Astrocyte (in vitro differentiated cells and primary cell): ENCODE measurements around the gene TPGS1. TPM values are rescaled to one million over a fixed set of nuclear protein-coding genes. Genes with fewer than 3 reads are reported as not detected.

Experiments used
- DNase-seq: peaks from one replicate; pipeline ENCODE4 v3.0.0-alpha.2; 2010; ENCODE audit warnings: low read depth
- FAIRE-seq: peaks from 2 replicates; lab custom pipeline; 2011; peaks lifted over from hg19 to GRCh38; lab: Jason Lieb, UNC
- H2AFZ ChIP-seq: 2 replicates; pipeline ENCODE4 v1.6.0; 2012; ENCODE audit warnings: low read depth, low read length, inconsistent platforms
- H3K27ac ChIP-seq: 2 replicates; pipeline ENCODE4 v1.5.1; 2011; ENCODE audit warnings: low read depth, low read length, inconsistent platforms
- H3K27me3 ChIP-seq: 2 replicates; pipeline ENCODE4 v1.6.0; 2011; ENCODE audit warnings: low read length, inconsistent platforms; ENCODE audit not compliant: insufficient read depth
- H3K36me3 ChIP-seq: 2 replicates; pipeline ENCODE4 v1.5.1; 2011; ENCODE audit warnings: low read length, inconsistent platforms; ENCODE audit not compliant: insufficient read depth
- H3K4me1 ChIP-seq: 2 replicates; pipeline ENCODE4 v1.5.1; 2011; ENCODE audit warnings: low read length, inconsistent platforms; ENCODE audit not compliant: insufficient read depth
- H3K4me2 ChIP-seq: 2 replicates; pipeline ENCODE4 v1.6.0; 2012; ENCODE audit warnings: low read length, inconsistent platforms
- H3K4me3 ChIP-seq: 2 replicates; pipeline ENCODE4 v1.5.1; 2011; ENCODE audit warnings: low read depth, mild to moderate bottlenecking, low read length, inconsistent platforms; ENCODE audit not compliant: insufficient read depth
- H3K79me2 ChIP-seq: 2 replicates; pipeline ENCODE4 v1.6.0; 2012; ENCODE audit warnings: mild to moderate bottlenecking, low read length, inconsistent platforms; ENCODE audit not compliant: insufficient read depth
- H3K9ac ChIP-seq: 2 replicates; pipeline ENCODE4 v1.6.0; 2012; ENCODE audit warnings: mild to moderate bottlenecking, low read length, inconsistent platforms
- H3K9me3 ChIP-seq: 2 replicates; pipeline ENCODE4 v1.5.1; 2012; ENCODE audit warnings: low read depth, mild to moderate bottlenecking, low read length, inconsistent platforms; ENCODE audit not compliant: insufficient read depth
- H4K20me1 ChIP-seq: 2 replicates; pipeline ENCODE4 v1.6.0; 2012; ENCODE audit warnings: low read length, inconsistent platforms; ENCODE audit not compliant: insufficient read depth
- H3K27ac Mint-ChIP-seq: one replicate; pipeline ENCODE4 v1.8.0; 2021; ENCODE audit warnings: mild to moderate bottlenecking, mixed read lengths; ENCODE audit not compliant: unreplicated experiment
- H3K27me3 Mint-ChIP-seq: one replicate; pipeline ENCODE4 v1.8.0; 2021; ENCODE audit warnings: low read depth, mixed read lengths; ENCODE audit not compliant: unreplicated experiment
- H3K36me3 Mint-ChIP-seq: one replicate; pipeline ENCODE4 v1.8.0; 2021; ENCODE audit warnings: low read depth, mixed read lengths; ENCODE audit not compliant: unreplicated experiment
- H3K4me1 Mint-ChIP-seq: one replicate; pipeline ENCODE4 v1.8.0; 2021; ENCODE audit warnings: low read depth, mixed read lengths; ENCODE audit not compliant: unreplicated experiment
- H3K4me3 Mint-ChIP-seq: one replicate; pipeline ENCODE4 v1.8.0; 2021; ENCODE audit warnings: mild to moderate bottlenecking, moderate library complexity, mixed read lengths; ENCODE audit not compliant: unreplicated experiment
- H3K9me3 Mint-ChIP-seq: one replicate; pipeline ENCODE4 v1.8.0; 2021; ENCODE audit warnings: mild to moderate bottlenecking, mixed read lengths; ENCODE audit not compliant: unreplicated experiment
- EZH2 ChIP-seq: IDR thresholded peaks from 2 replicates; pipeline ENCODE4 v1.6.1; 2012; ENCODE audit warnings: mild to moderate bottlenecking, low read length, inconsistent platforms; ENCODE audit not compliant: insufficient read depth
- total RNA-seq: library from RNA; stranded (reverse); gene quantifications from 2 replicates; pipeline ENCODE4 v1.2.1, GENCODE V29; 2021
- TF ChIP-seq, protein P1 (sequence below): IDR thresholded peaks from 2 replicates; pipeline ENCODE4 v1.5.1; 2011; ENCODE audit warnings: low read depth, mild to moderate bottlenecking, inconsistent platforms, low read length, moderate library complexity; ENCODE audit not compliant: insufficient read depth

The TPGS1 gene
- total RNA-seq, 1 donor from 2014 or later = 17.9 TPM

DNA sequence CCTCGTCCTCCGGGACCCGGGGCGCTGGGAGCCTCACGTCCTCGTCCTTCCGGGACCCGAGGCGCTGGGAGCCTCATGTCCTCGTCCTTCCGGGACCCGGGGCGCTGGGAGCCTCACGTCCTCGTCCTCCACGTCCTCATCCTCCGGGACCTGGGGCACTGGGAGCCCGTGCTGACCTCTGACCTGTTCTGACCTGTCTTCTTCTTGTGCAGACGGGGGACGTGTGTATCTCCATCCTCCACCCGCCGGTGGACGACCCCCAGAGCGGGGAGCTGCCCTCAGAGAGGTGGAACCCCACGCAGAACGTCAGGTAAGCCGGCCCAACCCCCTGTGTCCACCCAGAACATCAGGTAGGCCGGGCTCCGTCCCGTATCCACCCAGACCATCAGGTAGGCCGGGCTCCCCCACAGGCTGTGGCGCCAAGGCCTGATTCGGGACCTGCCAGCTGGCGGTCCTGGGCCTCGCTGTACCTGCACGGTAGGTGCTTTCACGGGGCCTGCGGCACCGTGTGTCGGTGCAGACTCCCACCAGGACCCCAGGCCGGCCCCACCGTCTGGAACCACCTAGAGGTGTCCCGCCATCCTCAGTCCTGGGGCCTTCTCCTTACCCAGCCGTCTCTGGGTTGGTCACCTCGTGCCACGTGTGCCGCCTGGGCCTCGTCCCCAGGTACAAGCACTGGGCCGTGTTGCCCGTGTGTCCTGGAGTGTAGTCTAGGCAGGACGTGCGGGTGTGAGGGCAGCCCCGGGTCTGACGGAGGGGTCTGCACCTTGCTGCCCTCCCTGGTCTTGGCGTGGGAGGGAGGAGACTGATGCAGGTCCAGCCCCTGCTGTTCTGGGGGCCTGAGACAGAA, 29.0 kb downstream of the TPGS1 start:
- FAIRE-seq = no peak

DNA sequence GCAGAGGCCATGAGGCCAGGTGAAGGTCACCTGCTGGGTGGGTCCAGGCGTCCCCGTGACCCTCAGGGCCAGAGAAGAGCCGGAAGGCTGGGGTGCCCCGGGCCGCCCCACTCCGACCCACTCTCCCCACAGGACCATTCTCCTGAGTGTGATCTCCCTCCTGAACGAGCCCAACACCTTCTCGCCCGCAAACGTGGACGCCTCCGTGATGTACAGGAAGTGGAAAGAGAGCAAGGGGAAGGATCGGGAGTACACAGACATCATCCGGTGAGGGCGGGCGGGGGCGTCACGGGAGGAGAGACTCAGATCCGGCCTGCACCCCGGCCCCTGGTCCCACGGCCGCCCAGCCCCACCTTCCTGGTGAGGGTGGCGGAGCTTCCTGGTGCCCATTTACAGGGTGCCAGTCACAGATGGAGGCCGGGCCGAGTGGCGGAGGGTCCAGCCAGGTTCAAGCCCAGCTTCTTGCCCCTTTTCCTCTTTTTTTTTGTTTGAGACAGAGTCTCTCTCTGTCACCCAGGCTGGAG, 29.6 kb downstream of the TPGS1 start:
- no peaks in the 10 kb centered on the region for H3K9me3 ChIP-seq
- no peak overlapping the region for H3K4me2 ChIP-seq
- Mint-ChIP-seq H3K9me3 (no peaks in the 10 kb centered on the region), H3K4me3 (no peak overlapping the region), H3K36me3 (peaks cover 3% of the 10 kb centered on the region), H3K27me3 (no peaks in the 10 kb centered on the region), H3K4me1 (peaks cover 11% of the 10 kb centered on the region), H3K27ac (no peak overlapping the region)
- no peak overlapping the region for H3K27ac ChIP-seq
- no peaks in the 10 kb centered on the region for H3K36me3 ChIP-seq
- no peak overlapping the region for H2AFZ ChIP-seq
- peaks cover 25% of the 10 kb centered on the region for H3K4me1 ChIP-seq
- no peak for TF ChIP-seq EZH2
- TF ChIP-seq, protein P1, sequence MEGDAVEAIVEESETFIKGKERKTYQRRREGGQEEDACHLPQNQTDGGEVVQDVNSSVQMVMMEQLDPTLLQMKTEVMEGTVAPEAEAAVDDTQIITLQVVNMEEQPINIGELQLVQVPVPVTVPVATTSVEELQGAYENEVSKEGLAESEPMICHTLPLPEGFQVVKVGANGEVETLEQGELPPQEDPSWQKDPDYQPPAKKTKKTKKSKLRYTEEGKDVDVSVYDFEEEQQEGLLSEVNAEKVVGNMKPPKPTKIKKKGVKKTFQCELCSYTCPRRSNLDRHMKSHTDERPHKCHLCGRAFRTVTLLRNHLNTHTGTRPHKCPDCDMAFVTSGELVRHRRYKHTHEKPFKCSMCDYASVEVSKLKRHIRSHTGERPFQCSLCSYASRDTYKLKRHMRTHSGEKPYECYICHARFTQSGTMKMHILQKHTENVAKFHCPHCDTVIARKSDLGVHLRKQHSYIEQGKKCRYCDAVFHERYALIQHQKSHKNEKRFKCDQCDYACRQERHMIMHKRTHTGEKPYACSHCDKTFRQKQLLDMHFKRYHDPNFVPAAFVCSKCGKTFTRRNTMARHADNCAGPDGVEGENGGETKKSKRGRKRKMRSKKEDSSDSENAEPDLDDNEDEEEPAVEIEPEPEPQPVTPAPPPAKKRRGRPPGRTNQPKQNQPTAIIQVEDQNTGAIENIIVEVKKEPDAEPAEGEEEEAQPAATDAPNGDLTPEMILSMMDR = no peak
- H3K4me3 ChIP-seq = no peak overlapping the region
- FAIRE-seq (no peak), DNase-seq (no peak)
- H3K9ac ChIP-seq = no peak overlapping the region
- peaks cover 63% of the 10 kb centered on the region for H3K79me2 ChIP-seq
- peaks cover 76% of the 10 kb centered on the region for H4K20me1 ChIP-seq
- no peaks in the 10 kb centered on the region for H3K27me3 ChIP-seq

More for the DNA sequence above, 29.0 kb downstream of the TPGS1 start:
- H3K27ac ChIP-seq = no peak overlapping the region
- DNase-seq = no peak
- H3K9ac ChIP-seq = no peak overlapping the region
- no peaks in the 10 kb centered on the region for H3K36me3 ChIP-seq
- H3K79me2 ChIP-seq = peaks cover 66% of the 10 kb centered on the region
- no peaks in the 10 kb centered on the region for H3K9me3 ChIP-seq
- H3K4me1 ChIP-seq = peaks cover 25% of the 10 kb centered on the region
- Mint-ChIP-seq H3K27me3 (no peaks in the 10 kb centered on the region), H3K4me1 (peaks cover 11% of the 10 kb centered on the region), H3K27ac (no peak overlapping the region), H3K9me3 (no peaks in the 10 kb centered on the region), H3K36me3 (peaks cover 3% of the 10 kb centered on the region), H3K4me3 (no peak overlapping the region)
- TF ChIP-seq, protein P1 = no peak
- TF ChIP-seq EZH2 = no peak
- H3K27me3 ChIP-seq = no peaks in the 10 kb centered on the region
- H3K4me2 ChIP-seq = no peak overlapping the region
- H3K4me3 ChIP-seq = no peak overlapping the region
- no peak overlapping the region for H2AFZ ChIP-seq
- H4K20me1 ChIP-seq = peaks cover 76% of the 10 kb centered on the region
